GM12878 (cell line): Measurements from ENCODE around the gene ATP1A3. TPM values are rescaled to one million over a fixed set of nuclear protein-coding genes. Genes with fewer than 3 reads are reported as not detected.

Experiments used
- ATAC-seq: fragments of 200-7000 bp; cut with Tn5 transposase; 3 replicates; pipeline ENCODE4 v1.9.1; 2020; ENCODE audit warnings: mild to moderate bottlenecking, moderate library complexity
- BruUV-seq: library from RNA; stranded (reverse); fragments of 400-500 nt; replicated peaks from 2 replicates; lab custom pipeline; 2021; lab: Mats Ljungman, UMichigan
- CTCF ChIA-PET: fragments of 300-600 bp; sonication (Branson Sonifier 250); formaldehyde crosslinking; extraction: SDS; loops from one replicate; lab custom pipeline; 2021; ENCODE audit warnings: inconsistent platforms; lab: Yijun Ruan, JAX
- POLR2A ChIA-PET: fragments of 350-600 bp; formaldehyde crosslinking; extraction: SDS; loops from one replicate; lab custom pipeline; 2021; ENCODE audit warnings: inconsistent platforms; lab: Charles Lee
- RAD21 ChIA-PET: fragments of 300-600 bp; sonication (Branson Sonifier 250); formaldehyde crosslinking; loops from one replicate; lab custom pipeline; 2023; ENCODE audit warnings: antibody characterized with exemption; ENCODE audit not compliant: unreplicated experiment; lab: Charles Lee
- SMC1A ChIA-PET: fragments of 300-600 bp; sonication (Branson Sonifier 250); formaldehyde crosslinking; loops from one replicate; lab custom pipeline; 2023; ENCODE audit not compliant: unreplicated experiment, uncharacterized antibody; lab: Charles Lee
- DNase-seq: peaks from one replicate; pipeline ENCODE4 v3.0.0-alpha.2; 2011; ENCODE audit warnings: low read depth, low spot score
- FAIRE-seq: peaks from 3 replicates; lab custom pipeline; 2011; peaks lifted over from hg19 to GRCh38; lab: Jason Lieb, UNC
- H2AFZ ChIP-seq: 2 replicates; pipeline ENCODE4 v1.6.0; 2011; ENCODE audit warnings: low read depth, low read length, control low read depth; ENCODE audit not compliant: control insufficient read depth
- H3K27ac ChIP-seq: 2 replicates; pipeline ENCODE4 v1.5.1; 2011; ENCODE audit warnings: control low read depth; ENCODE audit not compliant: control insufficient read depth, insufficient read depth
- H3K27me3 ChIP-seq, 2 experiments: replicated peaks in 1 of 2; 2 replicates each; pipeline versions ENCODE4 v1.6.0 to v1.6.1; 2011; ENCODE audit warnings: low read length in 1 of 2; ENCODE audit not compliant: control insufficient read depth in 2 of 2, insufficient read depth in 2 of 2
- H3K36me3 ChIP-seq, 2 experiments: 2 replicates each; pipeline ENCODE4 v1.5.1; 2011; ENCODE audit warnings: low read length in 1 of 2; ENCODE audit not compliant: control insufficient read depth in 2 of 2, insufficient read depth in 2 of 2
- H3K4me1 ChIP-seq: 2 replicates; pipeline ENCODE4 v1.6.1; 2011; ENCODE audit warnings: mild to moderate bottlenecking, low read length, moderate library complexity, mixed read lengths; ENCODE audit not compliant: control insufficient read depth, insufficient read depth
- H3K4me2 ChIP-seq: 2 replicates; pipeline ENCODE4 v1.6.0; 2011; ENCODE audit warnings: control low read depth; ENCODE audit not compliant: control insufficient read depth, insufficient read depth
- H3K4me3 ChIP-seq: fragments of 200-600 bp; sonication (generic); 2 replicates; pipeline ENCODE4 v1.5.1; 2016
- H3K79me2 ChIP-seq: 2 replicates; pipeline ENCODE4 v1.6.0; 2011; ENCODE audit warnings: low read length; ENCODE audit not compliant: control insufficient read depth, insufficient read depth
- H3K9ac ChIP-seq: 2 replicates; pipeline ENCODE4 v1.8.0; 2011; ENCODE audit warnings: low read length, control low read depth, mixed read lengths; ENCODE audit not compliant: control insufficient read depth, insufficient read depth
- H3K9me3 ChIP-seq: replicated peaks from 3 replicates; pipeline ENCODE4 v1.5.1; 2011; ENCODE audit warnings: mild to moderate bottlenecking, low read length; ENCODE audit not compliant: control insufficient read depth, insufficient read depth
- H4K20me1 ChIP-seq: 2 replicates; pipeline ENCODE4 v1.6.0; 2011; ENCODE audit not compliant: control insufficient read depth, insufficient read depth
- ASH2L ChIP-seq: fragments of 300-600, 200-600 bp; sonication (generic); IDR thresholded peaks from 2 replicates; pipeline ENCODE4 v1.6.1; 2017; ENCODE audit warnings: low read depth, mild to moderate bottlenecking, borderline replicate concordance
- CTCF ChIP-seq, 3 experiments: IDR thresholded peaks in 2 of 3; conservative IDR thresholded peaks in 1 of 3; 2 replicates each; pipeline ENCODE4 v1.5.1; 2011; ENCODE audit warnings: low read depth in 3 of 3, low read length in 3 of 3, mild to moderate bottlenecking in 3 of 3, control low read depth in 2 of 3, moderate library complexity in 2 of 3, inconsistent platforms in 1 of 3, mixed read lengths in 1 of 3; ENCODE audit not compliant: control insufficient read depth in 2 of 3, insufficient read depth in 1 of 3; ENCODE audit errors: extremely low read depth in 1 of 3
- PKNOX1 ChIP-seq: fragments of 450-650 bp; IDR thresholded peaks from 2 replicates; pipeline ENCODE4 v1.6.1; 2016; ENCODE audit warnings: mild to moderate bottlenecking
- POLR2AphosphoS2 ChIP-seq: IDR thresholded peaks from 2 replicates; pipeline ENCODE4 v1.6.1; 2011; ENCODE audit warnings: low read depth, mild to moderate bottlenecking, low read length, improper control_type of control experiment, moderate library complexity
- POLR2AphosphoS5 ChIP-seq: IDR thresholded peaks from 2 replicates; pipeline ENCODE4 v1.6.1; 2011; ENCODE audit warnings: mild to moderate bottlenecking, low read length, inconsistent platforms
- ZBED1 ChIP-seq: IDR thresholded peaks from 2 replicates; pipeline ENCODE4 v1.6.1; 2016; ENCODE audit warnings: borderline replicate concordance
- whole genome bisulfite sequencing: methylation state at CpG from one replicate; pipeline ENCODE4 v1.1.6; 2016; ENCODE audit warnings: low lambda C conversion rate; ENCODE audit not compliant: insufficient replicate concordance, insufficient coverage; ENCODE audit errors: missing lambda C conversion rate; 5-methylcytosine and 5-hydroxymethylcytosine counted together
- in situ Hi-C: fragments of 300-500 bp; cut with MboI; formaldehyde crosslinking; loops from 9 replicates; pipeline ENCODE4 v1.14.3; 2018; ENCODE audit warnings: mixed read lengths
- intact Hi-C: fragments of 100-400 bp; cut with micrococcal nuclease; formaldehyde crosslinking; loops from one replicate; pipeline ENCODE4 v1.14.2; 2022; ENCODE audit not compliant: unreplicated experiment
- polyA plus RNA-seq, 11 experiments: library from polyadenylated mRNA; depleted of rRNA in 4 of 11; unstranded in 6 of 11; stranded (reverse) in 5 of 11; fragments of >200 nt; fragmentation: Nextera tagmentation in 4 of 11; fragmentation: Illumina TruSeq in 1 of 11; extraction: Ambion mirVana in 4 of 11; extraction: Trizol in 1 of 11; gene quantifications; 1 replicate in 1 of 11; 2 replicates in 10 of 11; pipeline versions ENCODE4 v1.2.1 to v1.2.3, GENCODE V29; 2011 to 2016; ENCODE audit warnings: inconsistent platforms in 2 of 11, missing spikeins in 2 of 11, low read depth in 1 of 11
- total RNA-seq, 4 experiments: library from RNA; depleted of rRNA in 3 of 4; stranded (reverse); fragments of >200 nt in 3 of 4; fragmentation: Illumina TruSeq in 1 of 4; extraction: Trizol in 1 of 4; gene quantifications; 2 replicates each; pipeline versions ENCODE4 v1.2.1 to v1.2.3, GENCODE V29; 2013 to 2021
- TF ChIP-seq, protein P1 (sequence below): fragments of 450-650 bp; IDR thresholded peaks from 2 replicates; pipeline ENCODE4 v1.6.1; 2017; ENCODE audit warnings: borderline replicate concordance

ATP1A3 gene
- total and polyA plus RNA-seq, 10 of the 15 experiments (the other 5 are each of a cell fraction or from before 2014, with no cell fraction given): 0.17 to 0.86 (median 0.32) TPM; not detected in 2

- ChIA-PET RAD21 (interaction anchor here (0.6 to 2.1 kb wide), 2 partner anchors 62 to 65 kb away, joined by 3 to 6 read pairs; no protein-coding TSS in a partner anchor), POLR2A (interaction anchor here (1.0 to 1.1 kb wide), 2 partner anchors 8 to 78 kb away, joined by 3 to 5 read pairs; partner anchors contain the start of gene RPS19), CTCF (interaction anchor here (0.9 to 2.3 kb wide), 8 partner anchors 8 to 143 kb away, joined by 3 to 17 read pairs (median 4); partner anchors contain the start of gene RPS19), SMC1A (interaction anchor here (1.5 to 1.6 kb wide), 2 partner anchors 8 to 65 kb away, joined by 4 read pairs; no protein-coding TSS in a partner anchor)
- no peaks in the 10 kb centered on the region for H4K20me1 ChIP-seq
- peaks cover 0 to 3% of the 10 kb centered on the region in 2 experiments; a peak in 2 of 4 replicates for H3K27me3 ChIP-seq
- FAIRE-seq (no peak), DNase-seq (no peak), ATAC-seq (no peak)
- H2AFZ ChIP-seq: no peak overlapping the region
- H3K4me3 ChIP-seq: no peak overlapping the region
- no peak overlapping the region for H3K27ac ChIP-seq
- H3K9me3 ChIP-seq: no peaks in the 10 kb centered on the region
- intact Hi-C loops (no loop called here), in situ Hi-C loops (loop anchor here (25.0 kb wide), 1 partner anchor 1825 kb away; the partner anchor contains the start of gene SMG9)
- H3K4me1 ChIP-seq: peaks cover 32% of the 10 kb centered on the region
- no TSS peak for BruUV-seq
- no peak overlapping the region for H3K4me2 ChIP-seq
- H3K36me3 ChIP-seq: no peaks in the 10 kb centered on the region
- H3K79me2 ChIP-seq: no peaks in the 10 kb centered on the region
- no peak for TF ChIP-seq PKNOX1
- TF ChIP-seq POLR2AphosphoS2: no peak
- no peak for TF ChIP-seq ASH2L
- TF ChIP-seq, protein P1, sequence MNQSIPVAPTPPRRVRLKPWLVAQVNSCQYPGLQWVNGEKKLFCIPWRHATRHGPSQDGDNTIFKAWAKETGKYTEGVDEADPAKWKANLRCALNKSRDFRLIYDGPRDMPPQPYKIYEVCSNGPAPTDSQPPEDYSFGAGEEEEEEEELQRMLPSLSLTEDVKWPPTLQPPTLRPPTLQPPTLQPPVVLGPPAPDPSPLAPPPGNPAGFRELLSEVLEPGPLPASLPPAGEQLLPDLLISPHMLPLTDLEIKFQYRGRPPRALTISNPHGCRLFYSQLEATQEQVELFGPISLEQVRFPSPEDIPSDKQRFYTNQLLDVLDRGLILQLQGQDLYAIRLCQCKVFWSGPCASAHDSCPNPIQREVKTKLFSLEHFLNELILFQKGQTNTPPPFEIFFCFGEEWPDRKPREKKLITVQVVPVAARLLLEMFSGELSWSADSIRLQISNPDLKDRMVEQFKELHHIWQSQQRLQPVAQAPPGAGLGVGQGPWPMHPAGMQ: no peak
- TF ChIP-seq ZBED1: no peak
- TF ChIP-seq POLR2AphosphoS5: 0 out of 2 replicates have a peak, but pooled peaks have one; percentile 29
- TF ChIP-seq CTCF (IDR thresholded peaks at IDR 0.05 in 2 of 3, conservative IDR thresholded peaks at IDR 0.05 in 1 of 3; ENCODE audit: control insufficient read depth in 2 of 3, extremely low read depth in 1 of 3, insufficient read depth in 1 of 3, low read depth in 3 of 3, low read length in 3 of 3): 0 out of 6 replicates have a peak, but pooled peaks of 1 of the 3 experiments have one; percentile 6
- 32% methylated on average over 17 of the region's 22 CpGs for WGBS
- H3K9ac ChIP-seq: no peak overlapping the region
Measured at GRCh38 chr19:41937525-41938468, 56.2 kb downstream of the ATP1A3 start.
